Measurements from ENCODE around the gene NBR1. TPM values are rescaled to one million over a fixed set of nuclear protein-coding genes. Genes with fewer than 3 reads are reported as not detected.
"Not testable (repeated sequence)": the region's sequence is repeated elsewhere in the genome, so short reads cannot be mapped to it uniquely, and the experiment has no call there.

The NBR1 gene
- total and polyA plus RNA-seq, 2 experiments from 2014 or later: 12.6 to 36.8 TPM

DNA sequence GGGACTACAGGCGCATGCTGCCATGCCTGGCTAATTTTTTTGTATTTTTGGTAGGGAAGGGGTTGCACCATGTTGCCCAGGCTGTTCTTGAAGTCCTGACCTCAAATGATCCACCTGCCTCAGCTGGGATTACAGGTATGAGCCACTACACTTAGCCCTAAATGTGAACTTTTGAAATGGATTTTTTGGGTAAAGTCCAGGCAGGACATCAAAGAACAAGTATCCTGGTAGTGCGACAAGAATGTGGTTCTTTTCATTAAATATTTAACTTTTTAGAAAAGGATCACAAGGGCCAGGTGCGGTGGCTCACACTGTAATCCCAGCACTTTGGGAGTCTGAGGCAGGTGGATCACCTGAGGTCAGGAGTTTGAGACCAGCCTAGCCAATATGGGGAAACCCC, 15.3 kb upstream of the NBR1 start (continued):
- TF ChIP-seq ZNF462 (CRISPR knock-in tag; IDR thresholded peaks at IDR 0.05) (no peak), STAT1 (IDR thresholded peaks at IDR 0.05; ENCODE audit: unreplicated experiment) (no peak), POLR2AphosphoS5 (IDR thresholded peaks at IDR 0.05; ENCODE audit: low read depth) (no peak), EZH2phosphoT487 (IDR thresholded peaks at IDR 0.05; ENCODE audit: unreplicated experiment) (no peak), ZNF114 (CRISPR knock-in tag; IDR thresholded peaks at IDR 0.05) (no peak)
- TF ChIP-seq, protein P1, sequence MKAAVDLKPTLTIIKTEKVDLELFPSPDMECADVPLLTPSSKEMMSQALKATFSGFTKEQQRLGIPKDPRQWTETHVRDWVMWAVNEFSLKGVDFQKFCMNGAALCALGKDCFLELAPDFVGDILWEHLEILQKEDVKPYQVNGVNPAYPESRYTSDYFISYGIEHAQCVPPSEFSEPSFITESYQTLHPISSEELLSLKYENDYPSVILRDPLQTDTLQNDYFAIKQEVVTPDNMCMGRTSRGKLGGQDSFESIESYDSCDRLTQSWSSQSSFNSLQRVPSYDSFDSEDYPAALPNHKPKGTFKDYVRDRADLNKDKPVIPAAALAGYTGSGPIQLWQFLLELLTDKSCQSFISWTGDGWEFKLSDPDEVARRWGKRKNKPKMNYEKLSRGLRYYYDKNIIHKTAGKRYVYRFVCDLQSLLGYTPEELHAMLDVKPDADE (IDR thresholded peaks at IDR 0.05): no peak

DNA sequence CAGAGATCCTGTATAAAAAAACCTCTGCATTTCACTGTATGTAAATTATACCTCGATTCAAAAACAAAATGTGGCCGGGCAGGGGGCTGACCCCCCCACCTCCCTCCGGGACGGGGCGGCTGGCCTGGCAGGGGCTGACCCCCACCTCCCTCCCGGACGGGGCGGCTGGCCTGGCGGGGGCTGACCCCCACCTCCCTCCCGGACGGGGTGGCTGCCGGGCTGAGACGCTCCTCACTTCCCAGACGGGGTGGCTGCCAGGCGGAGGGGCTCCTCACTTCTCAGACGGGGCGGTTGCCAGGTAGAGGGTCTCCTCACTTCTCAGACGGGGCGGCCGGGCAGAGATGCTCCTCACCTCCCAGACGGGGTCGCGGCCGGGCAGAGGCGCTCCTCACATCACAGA, 11.8 kb upstream of the NBR1 start:
- H3K27ac Mint-ChIP-seq; H2AFZ ChIP-seq; H4K20me1 ChIP-seq (replicated peaks; ENCODE audit: insufficient read depth); H3K9me2 ChIP-seq (ENCODE audit: insufficient read depth); ATAC-seq; H3K4me3 Mint-ChIP-seq; H3K4me2 ChIP-seq; DNase-seq (ENCODE audit: low spot score); H3K36me3 ChIP-seq (ENCODE audit: insufficient read depth); H3K79me2 ChIP-seq (replicated peaks; ENCODE audit: insufficient read depth); H3K4me1 ChIP-seq (ENCODE audit: insufficient read depth); H3K4me1 Mint-ChIP-seq; H3K27me3 Mint-ChIP-seq (ENCODE audit: insufficient read depth, low read depth, poor library complexity); H3K4me3 ChIP-seq; H3K27me3 ChIP-seq (ENCODE audit: insufficient read depth); H3F3A ChIP-seq (replicated peaks; ENCODE audit: low read depth); H3K9me3 Mint-ChIP-seq: not testable (repeated sequence)
- H3K36me3 Mint-ChIP-seq (ENCODE audit: low read depth): peaks cover 11% of the 10 kb centered on the region
- peak overlapping the region; percentile 52; the same call in 1 of the 2 replicates for H3K27ac ChIP-seq (ENCODE audit: low read depth)

GRCh38 chr17:43159957-43160356, 11.1 kb upstream of the NBR1 start:
- not testable (repeated sequence) for H3K27me3 ChIP-seq (ENCODE audit: insufficient read depth); H3K9me2 ChIP-seq (ENCODE audit: insufficient read depth); H3K27me3 Mint-ChIP-seq (ENCODE audit: insufficient read depth, low read depth, poor library complexity); H3F3A ChIP-seq (replicated peaks; ENCODE audit: low read depth); H3K36me3 ChIP-seq (ENCODE audit: insufficient read depth); H3K4me1 Mint-ChIP-seq; H3K4me3 Mint-ChIP-seq; H3K27ac Mint-ChIP-seq; H3K4me3 ChIP-seq; H2AFZ ChIP-seq; H3K79me2 ChIP-seq (replicated peaks; ENCODE audit: insufficient read depth); H3K9me3 Mint-ChIP-seq; ATAC-seq; H3K4me1 ChIP-seq (ENCODE audit: insufficient read depth); H3K4me2 ChIP-seq; H4K20me1 ChIP-seq (replicated peaks; ENCODE audit: insufficient read depth)
- DNase-seq (ENCODE audit: low spot score): peak; percentile 12
- peaks cover 11% of the 10 kb centered on the region; the same call in 2 of the 3 replicates for H3K36me3 Mint-ChIP-seq (ENCODE audit: low read depth)
- peak overlapping the region; percentile 52; the same call in 1 of the 2 replicates for H3K27ac ChIP-seq (ENCODE audit: low read depth)

GRCh38 chr17:43165971-43166370, 5.0 kb upstream of the NBR1 start:
- not testable (repeated sequence) for H3K4me3 ChIP-seq; H3K36me3 ChIP-seq (ENCODE audit: insufficient read depth); H3K4me2 ChIP-seq; H3K27ac Mint-ChIP-seq; H3F3A ChIP-seq (replicated peaks; ENCODE audit: low read depth); H3K9me3 Mint-ChIP-seq; H3K27ac ChIP-seq (ENCODE audit: low read depth); H3K27me3 Mint-ChIP-seq (ENCODE audit: insufficient read depth, low read depth, poor library complexity); H4K20me1 ChIP-seq (replicated peaks; ENCODE audit: insufficient read depth); ATAC-seq; H3K9me2 ChIP-seq (ENCODE audit: insufficient read depth); H3K4me1 Mint-ChIP-seq; H3K4me1 ChIP-seq (ENCODE audit: insufficient read depth); H3K4me3 Mint-ChIP-seq; DNase-seq (ENCODE audit: low spot score); H2AFZ ChIP-seq; H3K27me3 ChIP-seq (ENCODE audit: insufficient read depth); H3K36me3 Mint-ChIP-seq (ENCODE audit: low read depth)
- peaks cover 28% of the 10 kb centered on the region for H3K79me2 ChIP-seq (replicated peaks; ENCODE audit: insufficient read depth)

Data from GM23338 (cell line).